ENCODE results near the gene MEMO1.
"Not testable (repeated sequence)": the region's sequence is repeated elsewhere in the genome, so short reads cannot be mapped to it uniquely, and the experiment has no call there.

The MEMO1 gene

DNA sequence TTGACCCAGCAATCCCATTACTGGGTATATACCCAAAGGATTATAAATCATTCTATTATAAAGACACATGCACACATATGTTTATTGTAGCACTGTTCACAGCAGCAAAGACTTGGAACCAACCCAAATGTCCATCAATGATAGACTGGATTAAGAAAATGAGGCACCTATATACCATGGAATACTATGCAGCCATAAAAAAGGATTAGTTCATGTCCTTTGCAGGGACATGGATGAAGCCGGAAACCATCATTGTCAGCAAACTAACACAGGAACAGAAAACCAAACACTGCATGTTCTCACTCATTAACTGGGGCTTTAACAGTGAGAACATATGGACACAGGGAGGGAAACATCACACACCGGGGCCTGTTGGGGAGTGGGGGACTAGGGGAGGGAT is 110.7 kb downstream of the MEMO1 start:
- not testable (repeated sequence) for DNase-seq

- not testable (repeated sequence) for DNase-seq
These were observed 112.5 kb downstream of the MEMO1 start for GRCh38 chr2:31898346-31898745.

GRCh38 chr2:31897340-31897739 is 113.5 kb downstream of the MEMO1 start:
- DNase-seq: not testable (repeated sequence)

DNA sequence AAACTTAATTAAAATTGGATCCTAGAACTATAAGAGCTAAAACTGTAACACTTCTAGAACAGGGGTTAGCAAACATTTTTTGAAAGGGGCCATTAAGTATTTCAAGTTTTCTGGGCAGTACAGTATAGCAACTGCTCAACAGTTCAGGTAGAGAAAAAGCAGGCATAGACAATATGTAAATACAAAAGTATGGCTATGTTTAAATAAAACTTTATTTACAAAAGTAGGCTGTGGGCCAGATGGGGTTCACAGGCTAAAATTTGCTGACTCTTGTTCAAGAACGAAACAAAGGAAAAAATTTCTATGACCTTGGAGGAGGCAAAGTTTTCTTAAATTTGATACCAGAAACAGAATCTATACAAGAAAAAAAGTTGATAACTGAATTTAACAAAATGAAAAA is 114.5 kb downstream of the MEMO1 start:
- DNase-seq: no peak

- no peak for DNase-seq
These were observed 116.2 kb downstream of the MEMO1 start for GRCh38 chr2:31894656-31895055.

GRCh38 chr2:31893094-31893493 is 117.7 kb downstream of the MEMO1 start:
- DNase-seq: no peak

DNA sequence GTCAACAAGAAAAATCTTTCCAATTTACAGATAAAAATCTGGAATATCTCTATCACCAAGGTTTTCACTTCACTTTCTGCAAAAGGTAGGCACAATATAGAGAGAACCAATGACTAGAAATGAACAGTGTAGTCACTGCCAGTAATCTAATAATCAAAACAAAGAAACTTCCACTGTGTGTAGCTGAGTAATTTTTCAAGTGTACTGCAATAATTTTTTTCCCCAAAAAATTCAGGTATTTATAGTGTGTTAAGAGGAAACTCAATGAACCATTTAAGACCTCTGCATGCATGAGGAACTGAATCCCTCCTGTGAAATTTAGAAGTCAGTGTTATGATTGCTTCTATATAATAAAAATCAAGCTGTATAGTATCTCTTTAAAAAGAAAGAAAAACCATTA is 121.8 kb downstream of the MEMO1 start:
- no peak for DNase-seq

- DNase-seq: no peak
These were observed 122.3 kb downstream of the MEMO1 start for GRCh38 chr2:31888550-31888949.

DNA sequence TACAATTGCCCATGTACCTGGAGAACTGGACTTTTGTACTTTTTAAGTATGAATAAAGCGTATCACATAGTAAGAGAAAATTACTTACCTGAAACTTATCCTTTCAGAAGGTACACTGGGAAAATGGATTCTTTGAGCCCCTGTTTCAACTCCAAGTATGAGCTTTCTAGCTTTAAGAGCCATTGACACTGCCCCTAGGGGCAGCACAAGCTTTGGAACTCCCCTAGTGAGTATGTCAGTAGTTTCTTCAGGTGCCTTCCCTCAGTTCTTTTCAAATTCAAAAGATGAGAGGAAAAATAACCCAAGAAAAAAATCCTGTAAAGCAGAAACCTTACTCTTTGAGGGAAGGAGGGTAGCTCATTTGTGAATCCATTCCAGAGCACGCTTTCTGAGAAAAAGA is 124.1 kb downstream of the MEMO1 start:
- peak in 1 of 2 experiments; percentile 29 for DNase-seq

DNA sequence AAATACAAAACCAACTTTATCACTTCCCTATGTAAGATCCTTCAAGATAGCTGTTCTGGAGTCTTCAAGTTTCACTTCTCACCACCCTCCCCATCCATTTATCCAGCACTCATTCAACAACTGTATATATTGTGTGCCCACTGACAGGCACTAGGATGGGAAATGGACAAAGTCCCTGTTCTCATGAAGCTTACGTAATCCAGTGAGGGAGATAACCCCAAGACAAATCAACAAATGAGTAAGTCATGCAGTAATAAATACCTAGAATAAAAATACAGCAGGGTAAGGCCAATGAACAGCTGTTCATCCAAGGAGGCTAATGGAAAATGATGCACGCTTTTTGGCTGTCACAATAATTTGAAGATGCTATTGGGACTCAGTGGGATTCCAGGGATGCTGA is 133.8 kb downstream of the MEMO1 start:
- no peak for DNase-seq

- DNase-seq: no peak
These were observed 136.7 kb downstream of the MEMO1 start for GRCh38 chr2:31874071-31874470.

GRCh38 chr2:31865215-31865614 is 145.6 kb downstream of the MEMO1 start:
- no peak for DNase-seq

DNA sequence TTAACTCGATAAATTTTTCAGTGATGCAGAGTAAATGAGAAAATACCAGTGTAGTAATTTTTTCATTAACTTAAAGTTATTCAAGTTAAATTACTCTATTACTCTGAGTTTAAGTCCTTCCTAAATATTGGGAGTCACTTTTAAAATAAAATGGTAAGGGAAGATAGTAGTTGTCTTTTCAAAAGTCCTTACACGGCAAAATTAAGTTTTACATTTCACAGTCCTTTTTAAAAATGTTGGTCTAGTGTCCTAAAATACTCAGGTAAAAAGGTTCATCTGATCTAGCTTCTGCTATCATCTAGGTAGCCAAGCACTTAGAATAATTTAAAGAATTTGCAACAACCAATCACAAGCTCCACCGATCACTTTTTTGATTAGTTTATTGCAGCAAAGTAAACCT is 146.9 kb downstream of the MEMO1 start:
- DNase-seq: no peak

DNA sequence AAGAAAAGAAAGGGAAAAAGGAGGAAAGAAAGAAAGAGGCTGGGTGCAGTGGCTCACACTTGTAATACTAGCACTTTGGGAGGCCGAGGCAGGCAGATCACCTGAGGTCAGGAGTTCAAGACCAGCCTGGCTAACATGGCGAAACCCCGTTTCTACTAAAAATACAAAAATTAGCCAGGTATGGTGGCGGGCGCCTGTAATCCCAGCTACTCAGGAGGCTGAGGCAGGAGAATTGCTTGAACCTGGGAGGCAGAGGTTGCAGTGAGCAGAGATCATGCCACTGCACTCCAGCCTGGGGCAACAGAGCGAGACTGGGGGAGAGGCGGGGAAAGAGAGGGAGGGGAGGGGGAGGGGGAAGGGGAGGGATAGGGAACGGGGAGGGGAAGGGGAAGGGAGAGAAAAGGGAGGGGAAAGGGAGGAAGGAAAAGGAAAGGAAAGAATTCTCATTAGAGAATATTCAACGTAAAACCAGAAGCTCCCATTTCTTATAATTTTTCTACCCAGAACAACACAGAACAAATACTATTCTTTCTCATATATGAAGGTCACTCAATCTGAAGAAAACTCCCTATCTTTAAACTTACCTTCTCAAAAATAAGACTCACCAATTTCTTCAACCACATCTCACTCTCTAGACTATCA is 147.7 kb downstream of the MEMO1 start:
- not testable (repeated sequence) for DNase-seq

DNA sequence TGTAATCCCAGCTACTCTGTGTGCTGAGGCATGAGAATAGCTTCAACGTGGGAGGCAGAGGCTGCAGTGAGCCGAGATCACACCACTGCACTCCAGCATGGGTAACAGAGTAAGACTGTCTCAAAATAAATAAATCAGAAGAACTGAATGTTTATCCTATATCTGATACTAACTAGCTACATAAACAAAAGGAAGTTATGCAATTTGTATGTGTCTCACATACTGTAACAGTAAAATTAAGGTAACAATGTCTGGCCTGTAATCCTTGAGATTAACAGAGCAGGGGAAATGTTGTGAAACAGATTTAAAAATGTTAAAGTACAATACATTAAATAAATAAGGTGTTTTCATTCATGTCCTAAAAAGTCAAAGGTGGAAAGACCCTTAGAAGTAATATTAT is 150.8 kb downstream of the MEMO1 start:
- no peak for DNase-seq

DNA sequence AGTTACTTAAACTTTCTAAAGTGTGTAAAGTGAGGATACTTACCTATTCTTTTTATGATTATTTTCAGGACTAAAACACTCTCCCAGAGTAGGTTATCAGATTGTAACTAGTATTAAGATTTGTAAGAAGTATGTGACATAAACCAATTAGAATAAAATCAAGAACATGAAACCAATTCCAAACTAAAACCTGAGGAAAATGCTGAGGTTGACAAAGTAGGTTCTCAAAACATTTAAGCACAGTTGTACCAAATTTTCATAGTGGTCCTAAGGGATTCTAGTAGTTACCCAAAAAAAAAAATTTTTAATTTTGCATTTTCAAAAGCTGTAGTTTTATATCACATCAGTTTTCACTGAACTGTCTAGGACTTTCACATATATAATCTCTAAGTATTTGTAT is 157.3 kb downstream of the MEMO1 start:
- no peak for DNase-seq

DNA sequence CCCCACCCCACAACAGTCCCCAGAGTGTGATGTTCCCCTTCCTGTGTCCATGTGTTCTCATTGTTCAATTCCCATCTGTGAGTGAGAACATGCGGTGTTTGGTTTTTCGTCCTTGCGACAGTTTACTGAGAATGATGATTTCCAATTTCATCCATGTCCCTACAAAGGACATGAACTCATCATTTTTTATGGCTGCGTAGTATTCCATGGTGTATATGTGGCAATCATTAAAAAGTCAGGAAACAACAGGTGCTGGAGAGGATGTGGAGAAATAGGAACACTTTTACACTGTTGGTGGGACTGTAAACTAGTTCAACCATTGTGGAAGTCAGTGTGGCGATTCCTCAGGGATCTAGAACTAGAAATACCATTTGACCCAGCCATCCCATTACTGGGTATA is 168.7 kb downstream of the MEMO1 start:
- DNase-seq: not testable (repeated sequence)

- DNase-seq: no peak
These were observed 175.4 kb downstream of the MEMO1 start for GRCh38 chr2:31835450-31835849.

- DNase-seq: no peak
These were observed 178.4 kb downstream of the MEMO1 start for GRCh38 chr2:31832363-31832762.

GRCh38 chr2:31831585-31831984 is 179.2 kb downstream of the MEMO1 start:
- no peak for DNase-seq

- no peak for DNase-seq
These were observed 181.9 kb downstream of the MEMO1 start for GRCh38 chr2:31828891-31829290.

DNA sequence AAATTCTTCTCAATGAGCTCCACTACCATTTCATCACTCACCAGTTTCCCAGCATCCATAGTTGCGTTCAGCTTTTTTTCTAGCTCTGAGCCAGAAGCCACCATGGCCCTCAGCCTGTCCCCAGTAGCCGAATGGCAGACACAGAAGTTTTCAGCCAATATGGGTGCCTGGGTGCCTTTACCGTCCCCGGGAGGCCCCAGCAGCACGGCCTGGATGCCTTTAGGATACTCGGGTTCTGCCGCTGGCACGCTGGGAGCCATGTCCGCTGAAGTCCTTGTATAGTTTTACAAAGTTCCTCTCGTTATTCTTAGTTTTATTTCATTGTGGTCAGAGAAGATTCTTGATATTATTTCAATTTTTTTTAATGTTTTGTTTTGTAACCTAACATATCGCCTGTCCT is 187.2 kb downstream of the MEMO1 start:
- DNase-seq: no peak

DNA sequence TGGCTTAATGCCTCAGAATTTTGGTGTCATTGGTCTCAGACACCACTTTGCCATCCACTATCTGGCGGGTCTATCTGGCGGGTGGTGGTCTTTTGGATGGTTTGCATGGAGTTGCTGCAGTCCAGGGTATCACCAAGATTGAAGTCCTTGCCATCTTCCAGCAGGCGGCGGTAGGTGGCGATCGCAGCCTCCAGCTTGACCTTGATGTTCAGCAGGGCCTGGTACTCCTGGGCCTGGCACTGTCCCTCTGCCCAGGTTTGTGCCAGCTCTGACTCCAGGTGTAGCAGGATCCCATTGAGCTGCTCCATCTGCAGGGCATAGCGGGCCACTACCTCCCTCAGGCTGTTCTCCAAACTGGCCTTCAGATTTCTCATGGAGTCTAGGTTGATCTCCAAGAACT is 188.2 kb downstream of the MEMO1 start:
- DNase-seq: no peak

Measured in SW 1271 (cell line).